ENCODE results near the gene RPS2.
"Not testable (repeated sequence)": the region's sequence is repeated elsewhere in the genome, so short reads cannot be mapped to it uniquely, and the experiment has no call there.

The RPS2 gene

DNA sequence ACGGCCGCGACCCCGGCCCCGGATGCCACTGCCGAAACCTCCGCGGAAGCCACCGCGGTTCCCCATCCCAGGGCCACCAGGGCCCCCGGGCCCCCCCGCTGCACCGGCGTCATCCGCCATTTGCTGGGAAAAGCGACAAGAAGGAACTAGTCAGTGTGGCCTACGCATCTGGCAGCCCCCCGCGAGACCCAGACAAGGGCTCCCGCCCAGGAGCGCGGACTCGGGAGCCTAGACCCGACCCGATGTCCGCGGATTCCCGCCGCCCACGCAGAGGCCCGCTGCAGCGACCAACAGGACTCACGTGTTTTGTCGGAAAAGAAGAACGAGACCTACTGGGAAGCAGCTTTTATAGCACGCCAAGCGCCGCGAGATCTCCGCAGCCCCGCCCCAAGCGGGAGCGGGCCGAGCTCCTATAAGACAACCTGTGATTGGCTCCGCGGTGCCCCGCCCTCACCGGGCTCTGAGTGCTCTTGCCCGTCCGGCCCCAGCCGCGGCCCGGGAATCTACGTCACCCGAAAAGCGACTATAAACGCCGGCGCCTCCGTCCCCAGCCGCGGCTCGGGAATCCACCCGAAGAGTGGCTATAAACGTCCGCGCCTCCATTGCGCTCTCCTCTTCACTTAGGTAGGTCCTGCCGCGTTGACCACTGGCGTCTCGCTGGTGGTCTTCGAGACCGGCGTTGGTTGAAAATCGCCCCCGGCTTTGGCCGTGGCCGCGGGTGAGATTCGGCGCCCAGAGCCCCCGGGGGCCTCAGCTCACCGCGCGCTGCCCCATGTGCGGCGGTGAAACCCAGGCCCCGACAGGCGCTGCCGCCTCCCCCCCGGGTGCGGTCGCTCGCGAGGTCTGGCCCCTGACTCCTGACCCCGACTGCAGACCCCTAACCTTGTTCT, at the start of gene RPS2:
Gene RPS2, minus strand, starts transcription at position 321 of the 890 bp plus-strand sequence. Its CDS starts 201 bp downstream, at position 120.
- DNase-seq (ENCODE audit: low read depth in 2 of 2), result peak; percentile 93 to 94

DNA sequence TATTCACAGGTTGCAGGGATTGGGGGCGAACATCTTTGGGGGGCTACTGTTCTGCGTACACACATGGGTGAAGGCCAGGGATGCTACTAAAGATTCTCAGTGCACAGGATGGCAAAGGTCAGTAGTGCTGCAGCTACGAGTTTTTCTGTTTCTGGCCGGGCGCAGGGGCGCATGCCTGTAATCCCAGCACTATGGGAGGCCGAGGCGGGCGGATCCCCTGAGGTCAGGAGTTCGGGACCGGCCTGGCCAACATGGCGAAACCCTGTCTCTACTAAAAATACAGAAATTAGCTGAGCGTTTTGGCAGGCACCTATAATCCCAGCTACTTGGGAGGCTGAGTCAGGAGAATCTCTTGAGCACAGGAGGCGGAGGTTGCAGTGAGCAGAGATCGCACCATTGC, 48.9 kb upstream of the RPS2 start:
- no peak for DNase-seq (ENCODE audit: low read depth in 2 of 2)

DNA sequence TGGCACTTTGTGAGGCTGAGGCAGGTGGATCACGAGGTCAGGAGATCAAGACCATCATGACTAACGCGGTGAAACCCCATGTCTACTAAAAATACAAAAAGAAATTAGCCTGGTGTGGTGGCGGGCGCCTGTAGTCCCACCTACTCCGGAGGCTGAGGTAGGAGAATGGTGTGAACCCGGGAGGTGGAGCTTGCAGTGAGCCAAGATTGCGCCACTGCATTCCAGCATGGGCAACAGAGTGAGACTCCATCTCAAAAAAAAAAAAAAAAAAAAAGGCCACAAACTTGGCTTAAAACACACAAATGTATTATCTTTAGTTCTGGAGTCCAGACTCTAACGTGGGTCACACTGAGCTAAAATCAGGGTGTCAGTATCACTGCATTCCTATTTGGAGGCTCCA, 47.1 kb upstream of the RPS2 start:
- not testable (repeated sequence) for DNase-seq (ENCODE audit: low read depth in 2 of 2)

DNA sequence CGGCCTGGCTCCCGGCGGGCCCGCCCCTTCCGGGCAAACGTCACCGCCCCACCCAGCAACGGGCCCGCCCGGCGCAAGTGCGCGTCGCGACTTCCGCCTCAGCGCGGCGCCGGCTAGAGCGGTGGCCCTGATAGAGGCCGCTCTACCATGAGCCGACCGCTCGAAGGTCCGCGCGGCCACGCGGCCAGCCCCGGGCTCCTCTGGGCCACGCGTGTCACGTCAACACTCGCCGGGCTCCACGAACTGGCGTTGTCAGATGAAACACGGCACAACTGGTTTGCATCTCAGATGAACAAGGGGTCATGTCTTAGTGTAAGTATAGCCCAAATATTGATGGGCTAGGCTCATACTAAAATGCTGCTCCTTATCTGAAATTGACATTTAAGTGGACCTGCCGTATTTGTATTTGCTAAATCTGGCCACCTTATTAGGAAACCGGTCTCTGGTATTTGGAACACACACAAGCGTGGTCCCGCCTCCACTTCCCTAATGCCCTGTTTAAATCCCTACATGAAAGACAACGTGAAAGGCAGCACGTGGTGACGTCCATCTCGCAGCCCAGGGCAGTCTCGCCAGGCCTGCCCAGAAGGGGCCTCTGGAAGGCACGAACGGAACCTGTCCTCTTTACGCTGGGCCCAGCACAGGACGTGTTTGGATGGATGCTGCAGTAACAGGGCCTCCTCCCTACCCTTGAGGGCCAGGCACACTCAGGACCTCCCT, 45.3 kb upstream of the RPS2 start, which contains the start of gene ZNF598:
Gene ZNF598, minus strand, starts transcription at position 31 of the 720 bp plus-strand sequence.
- peak; percentile 48 to 58 for DNase-seq (ENCODE audit: low read depth in 2 of 2)

DNA sequence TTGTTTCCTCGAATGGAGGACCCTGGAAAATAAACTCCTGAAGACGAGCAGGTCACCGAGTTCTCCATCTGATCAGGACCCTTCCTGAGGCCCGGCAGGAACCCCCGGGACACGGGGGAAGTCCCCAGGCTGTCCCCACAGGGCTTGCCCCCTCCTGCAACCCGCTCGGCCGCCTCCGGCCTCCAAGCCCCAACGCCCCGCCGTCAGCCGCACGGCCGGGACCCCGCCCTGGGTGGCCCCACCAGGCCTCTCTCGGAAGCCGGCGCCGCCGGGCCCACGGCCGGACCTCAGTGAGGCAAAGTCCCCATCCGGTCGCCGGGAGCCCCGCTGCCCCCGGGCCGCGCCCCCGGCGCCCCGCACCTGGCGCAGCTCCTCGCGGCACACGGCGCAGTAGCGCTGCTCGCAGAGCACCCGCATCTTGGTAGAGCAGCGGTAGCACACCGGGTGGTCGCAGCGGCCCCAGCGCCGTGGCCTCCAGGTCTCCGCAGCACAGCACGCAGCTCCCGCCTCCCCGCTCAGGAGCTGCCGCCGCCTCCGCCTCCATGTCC, 44.6 kb upstream of the RPS2 start:
- no peak for DNase-seq (ENCODE audit: low read depth in 2 of 2)

DNA sequence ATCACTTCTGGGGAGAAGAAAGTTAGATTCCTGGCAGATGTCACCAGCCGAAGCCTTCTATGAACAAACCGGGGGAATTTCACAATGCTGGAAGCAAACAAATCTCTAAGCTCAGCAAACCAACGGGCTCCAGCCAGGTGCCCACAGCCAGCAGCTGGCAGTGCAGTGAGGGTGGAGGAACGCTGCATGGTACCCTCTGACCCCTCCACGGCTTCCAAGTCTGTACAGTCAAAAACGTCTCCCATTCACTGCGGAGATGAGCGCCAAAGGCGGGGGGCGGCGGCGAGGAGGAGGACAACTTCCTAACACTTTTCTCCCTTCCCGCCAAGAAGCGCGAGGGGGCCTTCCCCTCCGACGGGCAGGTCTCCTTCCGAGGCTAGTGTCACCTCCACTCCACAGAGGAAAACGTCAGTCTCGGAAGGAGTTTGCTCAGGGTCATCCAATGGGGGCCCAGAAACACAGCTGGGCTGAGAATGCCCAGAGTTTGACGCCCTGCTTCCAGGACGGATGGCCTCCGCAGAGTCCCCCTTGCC, 44.1 kb upstream of the RPS2 start:
- no peak for DNase-seq (ENCODE audit: low read depth in 2 of 2)

DNA sequence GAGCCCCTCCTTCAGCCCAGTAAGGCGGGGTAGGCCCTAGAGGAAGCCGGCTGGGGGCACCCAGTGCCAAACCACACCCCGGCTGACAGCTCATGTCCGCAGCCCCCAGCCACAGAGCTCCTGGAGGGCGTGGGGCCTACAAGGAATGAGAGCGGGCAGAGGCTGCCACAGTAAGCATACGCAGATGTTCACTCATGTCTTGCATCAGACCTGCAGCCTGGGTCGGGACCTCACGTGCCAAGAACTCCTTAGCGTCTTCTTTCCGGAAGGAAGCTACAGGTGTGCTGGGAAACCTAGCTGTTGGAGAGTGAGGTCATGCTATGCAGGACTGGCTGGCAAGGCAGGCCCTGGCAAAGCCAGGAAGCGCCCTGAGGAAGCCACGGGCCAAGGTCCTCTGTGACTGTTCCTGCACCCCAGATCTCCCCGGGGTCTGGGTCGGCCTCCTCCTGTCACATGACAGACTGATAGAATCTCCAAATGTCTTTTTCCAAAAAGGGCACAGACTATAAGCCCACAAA, 43.4 kb upstream of the RPS2 start:
- no peak for DNase-seq (ENCODE audit: low read depth in 2 of 2)

DNA sequence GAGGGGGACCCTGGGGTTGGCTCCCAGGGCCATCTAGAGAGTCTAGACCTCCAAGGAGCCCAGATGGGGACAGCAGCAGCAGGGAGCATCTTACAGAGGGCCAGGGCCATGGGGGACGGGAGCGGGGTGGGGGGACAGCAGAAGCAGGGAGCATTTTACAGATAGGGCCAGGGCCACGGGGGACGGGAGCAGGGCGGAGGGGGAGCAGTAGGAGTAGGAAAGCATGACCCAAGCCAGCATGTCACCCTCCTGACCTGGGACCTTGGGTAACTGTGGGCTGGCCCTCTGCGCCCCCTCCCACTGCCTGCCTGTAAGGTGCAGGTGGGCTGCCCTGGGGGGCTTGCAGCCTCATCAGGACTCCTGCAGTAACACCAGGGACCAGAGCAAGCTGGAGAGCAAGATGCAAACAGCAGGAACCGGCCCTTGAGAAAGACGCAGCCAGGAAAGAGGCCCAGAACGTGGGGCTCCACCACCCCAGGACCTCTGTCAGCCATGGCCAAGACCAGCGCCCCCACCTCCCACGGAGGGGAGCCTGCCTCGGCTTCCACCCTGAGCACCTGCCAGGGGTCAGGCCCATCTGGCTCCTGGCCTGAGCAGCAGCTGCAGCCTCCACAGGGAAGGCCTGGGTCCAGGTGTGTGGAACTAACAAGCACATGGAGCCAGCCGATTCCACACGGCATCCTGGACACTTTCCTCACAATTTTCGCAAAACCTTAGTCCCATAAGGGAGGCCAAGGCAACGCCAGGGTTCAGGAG, 42.6 kb upstream of the RPS2 start:
- no peak for DNase-seq (ENCODE audit: low read depth in 2 of 2)

DNA sequence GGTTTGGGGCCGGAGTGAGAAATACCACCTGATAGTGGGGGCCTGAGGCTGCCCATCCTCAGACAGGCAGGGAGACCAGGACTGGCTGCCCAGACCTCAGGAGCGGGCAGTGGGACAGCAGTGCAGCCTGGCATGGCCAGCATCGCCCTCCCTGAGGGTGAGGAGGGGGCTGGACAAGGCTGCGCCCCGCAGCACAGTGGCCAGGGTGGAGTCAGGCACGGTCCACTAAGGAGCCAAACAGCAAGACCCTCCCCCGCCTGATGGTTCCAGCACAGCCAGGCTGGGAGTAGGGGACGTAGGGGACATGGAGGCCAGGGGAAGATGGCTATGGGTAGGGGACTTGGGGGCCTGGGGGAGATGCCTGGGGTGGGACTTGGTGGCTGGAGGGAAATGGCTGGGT, 41.7 kb upstream of the RPS2 start:
- no peak for DNase-seq (ENCODE audit: low read depth in 2 of 2)

DNA sequence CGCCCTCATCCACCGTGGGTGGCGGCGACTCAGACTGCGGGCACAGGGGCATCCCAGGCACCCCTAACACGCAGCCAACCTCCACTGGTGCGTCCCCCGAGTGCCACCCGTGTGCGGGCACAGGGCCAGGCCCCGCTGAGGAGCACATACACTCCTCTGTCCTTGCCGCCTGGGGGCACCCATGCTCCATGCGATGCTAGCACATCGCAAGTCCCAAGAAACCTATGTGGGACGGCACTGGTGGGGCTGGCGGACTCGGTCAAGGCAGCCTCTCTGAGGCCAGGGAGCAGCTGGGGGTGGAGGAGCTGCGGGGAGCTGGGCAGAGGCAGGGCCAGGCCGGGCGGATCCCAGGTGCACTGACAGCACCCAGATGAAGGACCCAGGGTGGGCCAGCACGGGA, 41.0 kb upstream of the RPS2 start:
- DNase-seq (ENCODE audit: low read depth in 2 of 2), result no peak

DNA sequence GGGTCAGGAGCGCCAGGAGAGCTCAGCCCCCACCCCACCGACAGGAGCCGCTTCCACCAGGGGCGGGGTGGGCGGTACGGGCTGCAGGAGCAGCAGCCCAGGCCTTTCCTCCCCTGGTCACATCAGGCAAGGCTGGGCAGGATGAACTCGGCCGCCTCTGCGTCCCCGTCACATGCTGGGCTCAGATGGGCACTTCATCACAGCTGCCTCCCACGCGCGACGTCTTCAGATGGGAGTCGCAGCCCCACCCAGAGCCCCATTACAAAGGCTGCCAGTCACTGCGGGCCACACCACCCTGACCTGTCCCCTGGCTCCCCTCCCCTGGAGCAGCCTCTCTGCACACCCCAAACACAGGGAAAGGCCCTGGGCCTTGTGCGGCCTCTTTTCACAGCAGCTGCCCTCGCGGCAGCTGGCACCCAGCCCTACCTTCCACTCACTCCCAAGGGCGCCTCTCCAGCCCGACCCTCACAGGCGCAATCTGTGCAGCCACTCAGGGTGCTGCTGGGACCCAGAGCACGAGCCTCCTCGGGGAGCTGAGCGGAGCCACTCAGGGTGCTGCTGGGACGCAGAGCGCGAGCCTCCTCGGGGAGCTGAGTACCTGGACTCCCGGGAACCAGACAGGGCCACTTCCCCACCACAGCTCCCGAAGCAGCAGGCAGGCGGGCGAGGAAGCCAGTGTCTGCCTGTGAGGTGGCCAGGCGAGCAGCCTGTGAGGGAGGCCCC, 40.3 kb upstream of the RPS2 start:
- no peak for DNase-seq (ENCODE audit: low read depth in 2 of 2)

DNA sequence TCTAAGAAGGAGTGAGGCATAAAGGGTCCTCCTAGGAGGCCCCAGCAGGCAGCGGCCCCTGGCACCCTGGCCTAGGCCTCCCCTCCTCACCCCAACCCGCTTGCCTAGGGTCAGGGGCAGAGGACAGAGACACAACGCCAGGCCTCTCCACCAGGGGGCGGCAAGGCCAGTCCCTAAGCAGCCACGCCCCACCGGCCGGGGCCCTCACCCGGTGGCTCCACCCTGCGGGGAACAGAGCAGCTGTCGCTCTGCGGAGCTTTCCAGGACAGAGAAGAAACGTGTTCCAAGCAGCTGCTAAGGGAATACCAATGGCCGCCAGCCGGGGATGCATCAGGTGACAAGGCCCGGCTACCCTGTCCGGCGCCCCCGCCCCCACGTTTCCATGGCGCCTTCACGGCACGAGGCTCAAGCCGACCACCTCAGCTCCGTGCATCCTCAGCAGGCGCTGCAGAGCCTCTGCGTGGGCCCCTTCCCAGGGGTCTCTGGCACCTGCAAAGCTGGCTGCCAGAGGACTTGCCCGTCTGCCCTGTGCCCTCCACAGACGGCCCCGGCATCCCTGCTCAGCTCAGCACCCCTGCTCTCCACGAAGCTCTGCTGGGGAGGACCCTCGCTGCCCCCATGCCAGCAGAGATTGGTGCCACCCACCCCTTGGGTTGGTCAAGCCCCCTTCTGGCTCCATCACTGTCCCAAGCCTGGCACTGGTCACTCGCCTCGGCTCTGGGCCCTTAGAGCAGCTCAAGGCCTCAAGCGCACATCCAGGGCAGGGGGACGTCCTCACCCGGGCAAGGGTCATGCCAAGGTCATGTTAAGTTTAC, 39.4 kb upstream of the RPS2 start:
- peak; percentile 54 to 64 for DNase-seq (ENCODE audit: low read depth in 2 of 2)

DNA sequence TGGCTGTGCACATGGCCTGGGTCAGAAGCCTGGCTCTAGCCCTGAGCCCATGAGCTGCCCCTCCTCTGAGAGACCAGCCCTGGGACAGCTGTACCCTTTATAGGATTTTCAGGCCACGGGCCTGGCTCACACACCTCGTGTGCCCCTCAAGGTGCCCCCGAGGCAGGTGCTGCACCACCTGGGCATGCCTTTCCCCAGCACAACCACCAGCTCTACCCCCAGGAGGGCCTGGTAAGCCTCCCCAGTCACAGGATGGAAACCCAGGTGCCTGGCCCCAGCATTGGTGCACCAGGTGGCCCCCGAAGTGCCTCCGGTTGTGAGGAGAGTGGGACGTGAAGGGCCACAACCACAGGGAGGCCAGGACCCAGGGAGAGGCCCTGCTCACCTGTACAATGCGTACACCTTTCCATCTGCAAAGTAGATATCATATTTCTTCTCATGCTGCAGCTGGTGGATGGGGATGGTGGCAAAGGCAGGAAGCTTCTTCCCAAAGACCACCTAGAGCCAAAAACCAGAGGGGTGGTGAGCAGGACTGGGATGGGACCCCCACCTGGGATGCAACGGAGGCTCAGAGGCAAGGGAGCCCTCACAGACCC, 38.7 kb upstream of the RPS2 start:
- DNase-seq (ENCODE audit: low read depth in 2 of 2), result no peak

DNA sequence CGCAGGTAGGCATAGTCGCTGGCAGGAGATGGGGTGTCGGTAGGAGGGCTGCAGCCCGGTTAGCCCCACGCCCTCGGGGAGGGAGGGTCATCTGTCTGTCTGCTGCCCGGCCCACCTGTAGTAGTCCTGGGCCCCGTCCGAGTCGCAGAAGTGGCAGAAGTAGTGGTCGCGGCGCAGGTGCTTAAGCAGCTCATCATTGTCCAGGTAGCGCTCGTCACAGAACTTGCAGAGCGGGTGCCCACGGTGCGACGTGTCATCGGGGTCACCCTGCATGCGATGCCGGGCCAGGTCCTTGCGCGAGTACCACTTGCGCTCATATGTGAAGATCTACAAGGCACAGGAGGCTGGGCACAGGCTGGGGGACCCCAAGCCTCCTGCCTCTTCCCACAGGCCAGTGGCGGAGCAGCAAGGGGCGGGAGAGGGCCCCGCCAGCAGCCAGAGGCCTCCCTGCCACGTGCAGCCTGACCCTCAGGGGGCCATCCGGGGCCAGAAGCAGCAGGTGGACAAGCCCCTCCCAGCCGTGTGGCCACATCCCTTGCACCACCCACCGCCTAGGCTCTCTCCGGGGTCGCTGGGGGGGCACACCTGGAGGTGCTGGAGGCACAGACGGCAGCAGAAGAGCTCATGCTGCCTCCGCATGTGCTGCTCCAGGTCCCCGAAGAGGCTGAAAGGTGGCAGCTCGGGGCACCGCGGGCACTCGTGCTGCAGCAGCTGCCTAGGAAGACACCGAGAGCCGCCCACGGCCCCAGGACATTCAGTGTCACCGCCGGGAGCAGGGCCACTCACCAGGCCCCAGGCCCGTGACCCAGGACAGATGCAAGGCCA, 38.0 kb upstream of the RPS2 start:
- no peak for DNase-seq (ENCODE audit: low read depth in 2 of 2)

DNA sequence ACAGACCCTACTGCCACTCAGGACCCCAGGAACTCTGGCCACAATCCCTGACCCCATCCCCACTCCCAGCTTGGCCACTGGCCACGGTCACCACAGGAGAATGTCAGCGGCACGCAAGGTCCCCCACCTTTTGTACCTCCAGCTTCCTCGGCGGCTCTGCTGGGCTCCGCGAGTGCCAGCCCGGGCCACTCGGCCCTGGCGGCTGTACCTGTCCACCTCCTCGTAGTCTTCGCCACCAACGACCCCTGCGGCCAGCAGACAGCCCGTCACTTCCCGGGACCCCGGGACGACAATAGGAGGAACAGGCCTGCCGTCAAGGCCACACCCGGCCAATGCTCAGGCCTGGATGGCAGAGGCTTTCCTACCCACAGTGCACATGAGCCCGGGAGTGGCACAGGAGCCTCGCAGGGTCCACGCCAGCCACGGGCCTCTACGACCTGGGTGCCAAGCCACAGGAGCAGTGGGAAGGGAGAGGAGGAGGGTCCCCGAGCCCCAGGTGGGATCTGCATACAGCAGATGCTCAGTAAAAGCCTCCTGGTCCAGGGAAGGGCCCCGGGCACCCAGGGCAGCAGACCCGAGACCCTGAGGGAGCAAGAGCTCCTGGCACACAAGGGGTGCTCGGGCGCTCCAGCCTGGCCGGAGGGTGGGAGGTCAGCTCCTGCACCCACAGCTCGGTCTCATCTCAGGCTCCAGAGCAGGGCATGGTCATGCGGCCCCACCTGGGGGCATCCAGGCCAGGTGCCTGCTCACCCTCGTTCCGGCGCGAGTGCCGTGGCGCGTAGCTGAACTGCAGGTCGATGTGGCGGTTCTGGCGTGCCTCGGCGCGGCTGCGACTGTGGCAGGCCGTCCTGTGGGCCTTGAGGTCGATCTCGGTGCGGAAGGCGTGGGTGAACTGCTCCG, 37.1 kb upstream of the RPS2 start:
- DNase-seq (ENCODE audit: low read depth in 2 of 2), result no peak

DNA sequence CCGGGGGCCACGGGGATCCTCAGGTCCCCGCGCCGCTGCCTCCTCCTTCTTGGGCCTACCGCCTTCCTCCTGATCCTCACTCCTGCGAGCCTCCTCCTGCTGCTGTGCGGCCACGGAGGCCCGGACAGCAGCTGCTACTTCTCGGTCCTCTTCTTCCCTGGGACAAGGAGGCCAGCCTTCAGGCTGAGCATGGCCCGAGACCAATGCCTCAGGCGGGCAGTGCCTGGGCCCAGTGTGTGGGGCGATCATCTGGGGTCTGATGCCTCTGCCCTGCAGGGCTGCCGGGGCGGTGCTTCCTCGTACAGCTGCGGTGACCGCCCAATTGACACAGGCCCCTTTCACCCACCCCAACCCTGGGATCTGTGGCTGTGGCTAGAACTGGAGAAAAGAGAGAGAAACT, 36.4 kb upstream of the RPS2 start:
- DNase-seq (ENCODE audit: low read depth in 2 of 2), result no peak

DNA sequence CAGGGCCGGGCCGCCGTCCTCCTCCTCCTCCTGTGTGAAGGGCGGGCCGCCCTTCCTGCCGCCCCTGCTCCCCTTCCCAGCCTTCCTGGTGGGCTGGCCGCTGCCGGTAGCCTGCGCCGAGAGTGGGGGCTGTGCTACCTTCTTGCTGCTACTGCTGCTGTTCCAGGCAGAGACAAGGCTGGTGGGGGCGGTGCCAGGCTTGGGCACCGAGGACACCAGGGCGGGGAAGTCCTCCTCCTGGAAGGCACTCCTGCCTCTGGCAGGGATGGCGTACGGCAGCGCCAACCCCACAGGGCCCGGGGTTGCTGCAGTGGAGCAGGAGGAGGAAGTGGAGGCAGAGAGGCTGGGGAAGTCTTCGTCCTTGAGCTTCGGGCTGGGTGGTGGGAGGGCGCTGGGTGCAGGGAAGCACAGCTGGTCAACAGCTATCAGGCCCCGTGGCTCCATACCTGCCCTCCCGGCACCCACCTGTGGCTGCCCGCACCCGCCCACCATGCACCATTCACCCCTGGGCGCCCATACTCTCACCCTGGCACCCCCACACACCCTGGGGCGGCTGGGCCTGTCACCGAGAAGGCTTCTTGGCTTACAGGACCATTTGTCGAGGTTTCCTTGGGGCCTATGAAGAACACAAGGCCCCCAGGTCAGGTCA, 35.4 kb upstream of the RPS2 start:
- no peak for DNase-seq (ENCODE audit: low read depth in 2 of 2)
